Thyroid gland (tissue), 4 donors: ENCODE measurements around the gene LDB2. TPM values are rescaled to one million over a fixed set of nuclear protein-coding genes. Genes with fewer than 3 reads are reported as not detected.

ENCODE experiments used
- DNase-seq, 2 donors: peaks; one replicate each; pipeline ENCODE4 v3.0.0-alpha.2; 2019
- H3K27ac ChIP-seq, 3 donors: fragments of 200-600 bp; sonication (generic); 1 replicate in 2 of 3; 2 replicates in 1 of 3; pipeline ENCODE4 v1.5.1; 2016 to 2019; ENCODE audit warnings: mild to moderate bottlenecking in 1 of 3, moderate library complexity in 1 of 3
- H3K27me3 ChIP-seq: fragments of 200-600 bp; sonication (generic); one replicate; pipeline ENCODE4 v1.5.1; 2019
- H3K36me3 ChIP-seq, 2 donors: fragments of 200-600 bp; sonication (generic); one replicate each; pipeline ENCODE4 v1.5.1; 2016 to 2019
- H3K4me1 ChIP-seq, 2 donors: fragments of 200-600 bp; sonication (generic); one replicate each; pipeline ENCODE4 v1.5.1; 2017 to 2019
- H3K4me3 ChIP-seq, 3 donors: fragments of 200-600 bp; sonication (generic); replicated peaks in 1 of 3; 1 replicate in 2 of 3; 2 replicates in 1 of 3; pipeline ENCODE4 v1.5.1; 2016; ENCODE audit warnings: mild to moderate bottlenecking in 1 of 3
- H3K9me3 ChIP-seq: fragments of 200-600 bp; sonication (generic); one replicate; pipeline ENCODE4 v1.5.1; 2017
- CTCF ChIP-seq, 6 experiments: fragments of 200-600 bp in 3 of 6; fragments of 450-650 bp in 3 of 6; sonication (generic) in 3 of 6; IDR thresholded peaks; one replicate each; pipeline ENCODE4 v1.5.1; 2016 to 2019; ENCODE audit warnings: antibody characterized with exemption in 6 of 6, mild to moderate bottlenecking in 2 of 6, inconsistent platforms in 1 of 6, moderate library complexity in 1 of 6
- POLR2A ChIP-seq, 2 donors: fragments of 450-650 bp; IDR thresholded peaks; one replicate each; pipeline ENCODE4 v1.6.1; 2017; ENCODE audit warnings: antibody characterized with exemption in 2 of 2, mild to moderate bottlenecking in 2 of 2, moderate library complexity in 1 of 2
- WGBS, 2 donors: methylation state at CpG; one replicate each; pipeline ENCODE4 v1.1.5; 2017; 5-methylcytosine and 5-hydroxymethylcytosine counted together
- intact Hi-C: fragments of 100-400 bp; cut with DNase I; formaldehyde crosslinking; loops from one replicate; pipeline ENCODE4 v1.15.1; 2023
- total RNA-seq, 4 donors: library from RNA; depleted of rRNA; stranded (reverse); fragments of >200 nt; gene quantifications; one replicate each; pipeline ENCODE4 v1.2.3, GENCODE V29; 2016

The LDB2 gene
- total RNA-seq, 4 donors from 2014 or later: 19.9 to 71.5 (median 41.1) TPM

- no peak overlapping the region for H3K4me3 ChIP-seq
- no peak overlapping the region for H3K27ac ChIP-seq
- H3K4me1 ChIP-seq: peaks cover 0 to 3% of the 10 kb centered on the region in 2 donors
- H3K9me3 ChIP-seq: no peaks in the 10 kb centered on the region
- intact Hi-C loops: no loop called here
- no peaks in the 10 kb centered on the region for H3K27me3 ChIP-seq
- WGBS, 2 donors: 84 to 91% methylated on average over 4 of the region's 4 CpGs
- DNase-seq: no peak
- TF ChIP-seq CTCF (IDR thresholded peaks at IDR 0.05) (no peak), POLR2A (IDR thresholded peaks at IDR 0.05) (no peak)
- no peaks in the 10 kb centered on the region for H3K36me3 ChIP-seq
Observed at GRCh38 chr4:16887887-16888286, 10.6 kb downstream of the LDB2 start.

GRCh38 chr4:16884673-16885460 lies 13.6 kb downstream of the LDB2 start:
- DNase-seq: no peak
- Histone ChIP-seq H3K27ac (no peak overlapping the region), H3K36me3 (no peaks in the 10 kb centered on the region), H3K27me3 (no peaks in the 10 kb centered on the region), H3K9me3 (no peaks in the 10 kb centered on the region), H3K4me3 (no peak overlapping the region), H3K4me1 (no peaks in the 10 kb centered on the region)
- no peak for TF ChIP-seq POLR2A (IDR thresholded peaks at IDR 0.05)
- no peak for TF ChIP-seq CTCF (IDR thresholded peaks at IDR 0.05)
- 92 to 96% methylated on average over 8 of the region's 8 CpGs for WGBS, 2 donors
- intact Hi-C loops: no loop called here

GRCh38 chr4:16883806-16884205 lies 14.6 kb downstream of the LDB2 start:
- WGBS, 2 donors: 88 to 92% methylated on average over 4 of the region's 4 CpGs
- H3K36me3 ChIP-seq: no peaks in the 10 kb centered on the region
- H3K27ac ChIP-seq: no peak overlapping the region
- H3K4me1 ChIP-seq: no peaks in the 10 kb centered on the region
- no peak for TF ChIP-seq CTCF (IDR thresholded peaks at IDR 0.05)
- no peak for TF ChIP-seq POLR2A (IDR thresholded peaks at IDR 0.05)
- no peaks in the 10 kb centered on the region for H3K27me3 ChIP-seq
- H3K4me3 ChIP-seq: no peak overlapping the region
- no peak for DNase-seq
- intact Hi-C loops: no loop called here
- H3K9me3 ChIP-seq: no peaks in the 10 kb centered on the region

GRCh38 chr4:16881151-16881884 lies 17.1 kb downstream of the LDB2 start:
- Histone ChIP-seq H3K27ac (no peak overlapping the region), H3K4me1 (no peaks in the 10 kb centered on the region), H3K27me3 (no peaks in the 10 kb centered on the region), H3K9me3 (no peaks in the 10 kb centered on the region), H3K4me3 (no peak overlapping the region), H3K36me3 (no peaks in the 10 kb centered on the region)
- intact Hi-C loops: no loop called here
- WGBS, 2 donors: 90 to 94% methylated on average over 7 of the region's 7 CpGs
- DNase-seq: no peak
- TF ChIP-seq CTCF (IDR thresholded peaks at IDR 0.05): no peak
- TF ChIP-seq POLR2A (IDR thresholded peaks at IDR 0.05): no peak

GRCh38 chr4:16875487-16875886 lies 23.0 kb downstream of the LDB2 start:
- DNase-seq: no peak
- 71 to 79% methylated on average over 5 of the region's 5 CpGs for WGBS, 2 donors
- Histone ChIP-seq H3K27me3 (no peaks in the 10 kb centered on the region), H3K4me3 (no peak overlapping the region), H3K9me3 (no peaks in the 10 kb centered on the region), H3K36me3 (no peaks in the 10 kb centered on the region), H3K4me1 (no peaks in the 10 kb centered on the region), H3K27ac (no peak overlapping the region)
- no peak for TF ChIP-seq CTCF (IDR thresholded peaks at IDR 0.05)
- TF ChIP-seq POLR2A (IDR thresholded peaks at IDR 0.05): no peak
- intact Hi-C loops: no loop called here
